SW 1271 (cell line): ENCODE data around the gene HOATZ.

Experiments used
- DNase-seq, 2 experiments: peaks; one replicate each; lab custom pipeline; 2025; lab: John Stamatoyannopoulos, UW

HOATZ gene

GRCh38 chr11:111514216-111515031 is at the start of gene HOATZ:
HOATZ (plus strand) TSS chr11:111514778; CDS start chr11:111514785, 7 bp downstream.
- DNase-seq, result no peak

DNA sequence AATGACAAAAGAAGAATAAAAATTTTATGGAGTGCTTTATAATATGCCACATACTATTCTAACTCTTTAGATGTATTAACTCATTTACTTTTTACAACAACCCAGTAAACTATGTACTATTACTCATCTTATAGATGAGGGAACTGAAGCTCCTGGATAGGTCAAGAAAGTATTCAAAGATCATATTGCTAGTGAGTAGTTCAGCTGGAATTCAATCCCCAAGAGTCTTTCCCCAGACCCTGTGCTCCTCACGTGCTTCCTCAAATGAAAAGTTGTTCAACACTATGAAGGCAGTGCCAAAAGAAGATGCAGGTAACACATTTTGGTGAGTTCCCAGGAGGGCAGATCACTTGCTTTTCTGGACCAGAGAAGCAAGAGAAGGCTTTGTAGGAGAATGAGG is 49.2 kb upstream of the HOATZ start:
- no peak for DNase-seq

- DNase-seq, result no peak
Measured at GRCh38 chr11:111466615-111467014, 48.0 kb upstream of the HOATZ start.

GRCh38 chr11:111469200-111469599 is 45.4 kb upstream of the HOATZ start:
- DNase-seq, result no peak

- DNase-seq, result no peak
Measured at GRCh38 chr11:111472228-111472627, 42.4 kb upstream of the HOATZ start.

DNA sequence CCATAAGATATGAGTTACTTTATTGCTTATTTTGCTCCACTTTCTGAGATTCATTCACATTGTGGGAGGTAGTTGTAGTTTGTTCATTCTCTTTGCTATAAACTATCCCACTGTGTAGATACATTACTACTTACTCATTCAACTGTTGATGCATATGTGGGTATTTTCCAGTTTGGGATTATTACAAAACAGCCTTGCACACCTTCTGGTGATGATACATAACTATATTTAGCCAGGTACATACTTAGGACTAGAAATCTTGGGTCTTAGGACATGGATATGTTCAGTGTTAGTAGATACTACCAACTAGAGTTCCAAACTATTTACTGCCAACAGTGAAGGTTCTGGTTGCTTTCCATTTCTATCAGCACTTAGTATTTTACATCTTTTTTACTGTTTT is 40.1 kb upstream of the HOATZ start:
- DNase-seq, result no peak

GRCh38 chr11:111476366-111476765 is 38.2 kb upstream of the HOATZ start:
- no peak for DNase-seq

GRCh38 chr11:111476956-111477355 is 37.6 kb upstream of the HOATZ start:
- no peak for DNase-seq

- DNase-seq, result no peak
Measured at GRCh38 chr11:111477898-111478297, 36.7 kb upstream of the HOATZ start.

- DNase-seq, result no peak
Measured at GRCh38 chr11:111479666-111480065, 34.9 kb upstream of the HOATZ start.

GRCh38 chr11:111483431-111483830 is 31.1 kb upstream of the HOATZ start:
- DNase-seq, result no peak

GRCh38 chr11:111490496-111490895 is 24.1 kb upstream of the HOATZ start:
- DNase-seq, result no peak

DNA sequence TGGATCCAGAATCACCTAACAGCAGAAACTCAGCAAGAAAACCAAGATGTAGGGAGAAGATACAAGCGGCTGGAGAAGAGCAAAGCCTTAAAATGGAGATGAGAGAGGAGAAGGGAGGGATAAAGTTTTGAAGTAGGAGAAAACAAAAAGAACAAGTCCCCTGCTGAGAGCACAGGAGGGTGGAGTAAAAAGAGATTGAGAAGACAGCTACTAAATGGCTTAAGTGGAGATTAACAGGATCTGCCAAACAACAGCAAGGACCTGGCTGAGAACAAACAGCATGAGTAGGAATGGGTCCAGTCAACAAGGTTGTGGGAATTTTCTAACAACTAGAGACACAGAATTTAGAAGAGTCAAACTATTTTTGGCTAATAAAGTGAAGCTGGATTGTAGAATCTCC is 20.5 kb upstream of the HOATZ start:
- no peak for DNase-seq

DNA sequence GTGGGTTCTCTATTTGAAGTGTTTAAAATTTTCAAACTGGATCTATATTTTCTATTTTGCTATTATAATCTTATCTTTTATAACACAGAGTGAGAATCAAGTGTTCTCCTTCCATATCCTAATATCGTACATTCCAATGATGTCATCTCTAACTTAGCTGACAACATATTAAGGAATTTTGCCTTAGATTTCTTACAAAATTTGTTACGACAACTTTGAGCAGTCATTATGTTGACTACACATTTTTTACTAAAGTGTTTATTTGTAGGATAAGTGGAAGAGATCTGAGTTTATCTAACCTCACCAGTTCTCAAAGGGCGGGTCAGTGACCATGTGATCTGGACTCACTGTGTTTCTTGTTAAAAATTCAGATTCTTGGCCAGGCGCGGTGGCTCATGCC is 15.1 kb upstream of the HOATZ start:
- DNase-seq, result no peak

DNA sequence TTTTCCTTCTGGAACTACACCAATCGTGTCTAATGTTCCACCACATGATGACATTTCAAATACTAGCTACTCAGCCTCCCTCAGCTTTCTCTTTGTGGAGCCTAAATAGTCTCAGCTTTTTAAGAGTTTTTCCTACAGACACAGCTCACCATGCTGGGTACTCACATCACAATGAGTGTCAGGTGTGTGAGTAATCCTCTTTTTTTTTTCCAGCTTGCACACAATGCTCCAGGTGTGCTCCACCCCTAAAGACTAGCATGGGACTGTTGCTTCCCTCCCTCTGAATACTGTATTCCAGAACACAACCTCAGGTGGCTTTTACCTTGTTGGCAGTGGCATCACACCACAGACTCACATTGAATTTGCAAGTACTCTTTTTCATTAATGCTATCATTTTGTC is 14.1 kb upstream of the HOATZ start:
- no peak for DNase-seq

DNA sequence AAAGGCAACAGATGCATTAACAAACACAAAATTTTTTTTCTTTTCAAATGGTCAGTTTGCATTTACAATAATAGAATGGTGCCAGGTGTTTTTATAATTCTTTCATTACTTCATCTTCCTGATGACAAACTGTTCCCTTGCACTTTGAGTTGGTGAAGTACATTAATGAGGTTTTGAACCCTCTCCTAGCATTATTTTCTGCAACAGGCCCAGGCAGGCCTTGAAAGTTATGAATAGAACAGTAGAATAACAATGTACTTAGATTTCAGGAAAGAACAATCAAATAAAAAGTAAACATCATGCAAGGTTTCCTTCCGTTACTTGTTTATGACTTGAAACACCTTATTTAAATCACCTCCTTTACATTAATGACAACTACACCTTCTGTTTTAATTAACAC is 12.0 kb upstream of the HOATZ start:
- no peak for DNase-seq

- no peak for DNase-seq
Measured at GRCh38 chr11:111510311-111510710, 4.3 kb upstream of the HOATZ start.

DNA sequence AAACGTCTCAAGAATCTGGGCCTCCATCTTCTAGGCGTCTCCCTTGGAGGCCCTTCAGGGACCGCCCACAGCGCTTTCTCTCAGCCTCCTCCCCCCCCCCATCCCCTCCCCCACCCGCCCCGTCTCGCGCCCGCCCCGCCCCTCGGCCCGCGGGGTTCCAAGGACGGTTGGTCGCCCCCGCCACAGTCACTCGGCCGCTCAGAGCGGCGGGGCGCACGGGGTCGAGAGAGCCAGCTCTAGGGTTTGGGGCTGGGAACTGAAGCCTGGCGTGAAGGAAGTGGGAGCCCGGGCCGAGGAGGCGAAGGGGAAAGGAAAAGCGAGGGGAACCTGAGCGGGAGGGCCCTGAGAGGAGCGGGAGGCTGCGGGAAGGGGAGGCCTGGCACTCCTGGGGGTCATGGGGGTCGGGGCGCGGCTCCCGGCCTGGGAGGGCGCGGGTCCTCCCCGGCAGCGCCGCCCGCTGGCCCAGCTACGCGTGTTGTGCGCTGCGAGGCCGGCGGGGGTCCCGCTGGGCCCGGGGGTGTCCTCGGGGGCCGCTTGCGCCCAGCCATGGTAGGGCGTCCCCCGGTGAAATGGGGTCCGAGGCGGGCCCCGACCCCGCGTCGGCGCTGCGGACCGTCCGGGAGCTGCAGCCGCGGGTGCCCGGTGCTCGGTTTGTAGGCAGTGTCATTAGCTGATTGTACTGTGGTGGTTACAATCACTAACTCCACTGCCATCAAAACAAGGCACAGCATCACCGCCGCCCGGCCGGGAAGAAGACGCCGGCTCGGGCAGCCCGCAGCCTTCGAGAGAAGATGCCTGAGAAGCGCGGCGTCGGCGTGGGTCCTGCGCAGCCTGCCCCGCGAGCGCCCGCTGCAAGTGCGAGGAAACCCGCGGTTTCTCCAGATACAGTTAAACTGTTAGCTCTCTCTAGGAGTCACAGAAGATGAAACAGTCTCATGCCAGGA is 2.0 kb upstream of the HOATZ start, which contains the start of gene BTG4:
Gene BTG4 (minus strand): TSS at position 91 of the 944 bp plus-strand sequence. CDS start 13,610 bp downstream, outside the sequence.
- DNase-seq, result no peak

- no peak for DNase-seq
Measured at GRCh38 chr11:111513240-111513605, 1.4 kb upstream of the HOATZ start.

GRCh38 chr11:111515591-111515990 is 1.0 kb downstream of the HOATZ start:
- DNase-seq, result no peak

DNA sequence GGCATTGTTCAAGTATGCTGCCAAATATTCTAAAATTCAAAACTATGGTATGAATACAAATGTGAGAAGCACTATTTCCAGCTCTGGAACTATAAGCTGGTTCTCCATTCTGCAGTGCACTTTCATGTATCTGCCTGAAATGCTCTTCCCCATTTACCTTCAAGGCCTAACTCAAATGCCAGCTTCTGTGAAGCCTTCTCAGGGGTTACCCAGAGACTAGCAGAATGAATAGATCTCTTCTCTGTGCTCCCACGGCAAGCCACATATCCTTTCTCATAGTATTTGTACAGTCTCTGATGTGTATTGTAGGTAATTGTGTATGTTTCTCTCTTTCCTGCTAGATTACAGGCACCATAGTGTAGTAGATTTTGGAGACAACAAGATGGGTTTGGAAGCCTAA is 4.1 kb downstream of the HOATZ start:
- no peak for DNase-seq

- DNase-seq, result no peak
Measured at GRCh38 chr11:111520560-111520959, 6.0 kb downstream of the HOATZ start.

- no peak for DNase-seq
Measured at GRCh38 chr11:111521135-111521534, 6.6 kb downstream of the HOATZ start.
